Activated CD4-positive, alpha-beta T cell treated with anti-CD3 and anti-CD28 coated beads, Interleukin-2, amount 50 U/mL, for 48 hours (primary cell): ENCODE results near the gene TBX1.
"Not testable (repeated sequence)": the region's sequence is repeated elsewhere in the genome, so short reads cannot be mapped to it uniquely, and the experiment has no call there.

Source experiments
- DNase-seq, 2 experiments: peaks; one replicate each; pipeline ENCODE4 v3.0.0-alpha.2; 2020

The TBX1 gene

GRCh38 chr22:19723232-19723982 is 37.2 kb upstream of the TBX1 start, which contains the start of gene GP1BB:
Gene GP1BB, plus strand, starts transcription at chr22:19723539. Its CDS starts 31 bp downstream, at chr22:19723570.
- peak in 1 of 2 experiments; percentile 49 for DNase-seq

DNA sequence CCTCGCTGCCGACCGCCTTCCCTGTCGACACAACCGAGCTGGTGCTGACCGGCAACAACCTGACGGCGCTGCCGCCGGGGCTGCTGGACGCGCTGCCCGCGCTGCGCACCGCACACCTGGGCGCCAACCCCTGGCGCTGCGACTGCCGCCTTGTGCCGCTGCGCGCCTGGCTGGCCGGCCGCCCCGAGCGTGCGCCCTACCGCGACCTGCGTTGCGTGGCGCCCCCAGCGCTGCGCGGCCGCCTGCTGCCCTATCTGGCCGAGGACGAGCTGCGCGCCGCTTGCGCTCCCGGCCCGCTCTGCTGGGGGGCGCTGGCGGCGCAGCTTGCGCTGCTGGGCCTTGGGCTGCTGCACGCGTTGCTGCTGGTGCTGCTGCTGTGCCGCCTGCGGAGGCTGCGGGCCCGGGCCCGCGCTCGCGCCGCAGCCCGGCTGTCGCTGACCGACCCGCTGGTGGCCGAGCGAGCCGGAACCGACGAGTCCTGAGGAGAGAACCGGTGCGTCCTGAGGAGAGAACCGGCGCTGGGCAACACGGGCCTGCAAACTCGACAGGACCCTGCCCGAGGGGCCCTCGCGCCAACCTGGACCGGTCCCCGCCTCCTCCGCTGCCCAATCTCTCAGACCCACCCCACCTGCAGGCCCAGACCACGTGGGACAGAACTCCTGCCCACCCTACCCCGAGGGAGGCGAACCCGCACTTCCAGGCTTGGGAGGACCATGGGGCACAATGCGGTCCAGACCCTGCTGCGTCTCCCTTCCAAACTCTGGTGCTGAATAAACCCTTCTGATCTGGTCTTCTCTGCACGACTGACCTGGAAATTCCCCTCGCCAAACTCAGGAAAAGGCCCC is 36.4 kb upstream of the TBX1 start:
- DNase-seq: peak; percentile 39 to 52

GRCh38 chr22:19724927-19725661 is 35.5 kb upstream of the TBX1 start:
- no peak for DNase-seq

DNA sequence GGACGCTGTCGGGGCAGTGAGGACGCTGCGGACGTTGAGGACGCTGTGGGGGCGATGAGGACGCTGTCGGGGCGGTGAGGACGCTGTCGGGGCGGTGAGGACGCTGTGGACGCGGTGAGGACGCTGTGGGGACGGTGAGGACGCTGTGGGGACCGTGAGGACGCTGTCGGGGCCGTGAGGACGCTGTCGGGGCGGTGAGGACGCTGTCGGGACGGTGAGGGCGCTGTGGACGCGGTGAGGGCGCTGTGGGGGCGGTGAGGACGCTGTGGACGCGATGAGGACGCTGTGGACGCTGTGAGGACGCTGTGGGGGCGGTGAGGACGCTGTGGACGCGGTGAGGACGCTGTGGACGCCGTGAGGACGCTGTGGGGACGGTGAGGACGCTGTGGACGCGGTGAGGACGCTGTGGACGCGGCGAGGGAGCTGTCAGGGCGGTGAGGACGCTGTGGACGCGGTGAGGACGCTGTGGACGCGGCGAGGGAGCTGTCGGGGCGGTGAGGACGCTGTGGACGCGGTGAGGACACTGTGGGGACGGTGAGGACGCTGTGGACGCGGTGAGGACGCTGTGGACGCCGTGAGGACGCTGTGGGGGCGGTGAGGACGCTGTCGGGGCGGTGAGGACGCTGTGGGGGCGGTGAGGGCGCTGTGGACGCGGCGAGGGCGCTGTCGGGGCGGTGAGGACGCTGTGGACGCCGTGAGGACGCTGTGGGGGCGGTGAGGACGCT is 34.4 kb upstream of the TBX1 start:
- DNase-seq: not testable (repeated sequence)

DNA sequence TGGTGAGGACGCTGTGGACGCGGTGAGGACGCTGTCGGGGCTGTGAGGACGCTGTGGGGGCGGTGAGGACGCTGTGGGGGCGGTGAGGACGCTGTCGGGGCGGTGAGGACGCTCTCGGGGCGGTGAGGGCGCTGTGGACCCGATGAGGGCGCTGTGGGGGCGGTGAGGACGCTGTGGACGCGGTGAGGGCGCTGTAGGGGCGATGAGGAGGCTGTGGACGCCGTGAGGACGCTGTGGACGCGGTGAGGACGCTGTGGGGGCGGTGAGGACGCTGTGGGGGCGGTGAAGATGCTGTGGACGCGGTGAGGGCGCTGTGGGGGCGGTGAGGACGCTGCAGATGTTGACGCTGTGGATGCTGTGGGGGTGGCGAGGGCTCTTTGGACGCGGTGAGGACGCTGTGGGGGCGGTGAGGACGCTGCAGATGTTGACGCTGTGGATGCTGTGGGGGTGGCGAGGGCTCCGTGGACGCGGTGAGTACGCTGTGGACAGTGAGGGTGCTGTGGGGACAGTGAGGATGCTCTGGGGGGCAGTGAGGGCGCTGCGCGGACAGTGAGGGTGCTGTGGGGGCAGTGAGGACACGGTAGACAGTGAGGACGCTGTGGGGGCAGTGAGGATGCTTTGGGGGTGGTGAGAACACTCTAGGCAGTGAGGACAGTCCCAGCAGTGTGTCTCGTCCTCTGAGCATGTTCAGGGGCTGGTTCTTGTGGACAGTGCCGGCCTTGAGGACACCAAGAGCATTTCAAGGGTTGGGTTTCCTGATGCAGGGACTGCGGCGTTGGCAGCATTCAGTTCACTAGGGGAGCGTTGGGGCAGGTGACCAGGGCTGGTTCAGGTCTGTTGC is 33.0 kb upstream of the TBX1 start:
- DNase-seq: no peak

GRCh38 chr22:19728271-19728670 is 32.3 kb upstream of the TBX1 start:
- DNase-seq: no peak

GRCh38 chr22:19728836-19729235 is 31.7 kb upstream of the TBX1 start:
- DNase-seq: no peak

DNA sequence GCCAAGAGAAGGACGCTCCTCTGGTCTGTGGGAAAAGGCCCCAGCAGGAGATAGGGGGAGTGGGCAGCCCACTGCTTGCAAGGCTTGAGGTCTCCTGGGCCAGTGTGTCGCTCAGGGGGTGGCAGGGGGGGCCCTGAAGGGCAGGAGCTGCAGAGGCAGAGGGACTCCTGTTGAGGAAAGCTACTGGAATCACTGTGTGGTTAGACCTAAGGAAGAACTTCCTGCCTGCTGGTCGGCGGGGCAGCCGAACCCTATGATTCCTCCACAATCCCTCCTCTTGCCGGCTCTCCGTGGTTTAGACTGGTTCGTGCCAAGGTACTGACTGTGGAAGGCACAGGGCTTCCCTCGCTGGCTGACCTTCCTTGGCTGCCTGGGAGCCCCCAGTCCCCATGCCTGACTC is 31.1 kb upstream of the TBX1 start:
- no peak for DNase-seq

DNA sequence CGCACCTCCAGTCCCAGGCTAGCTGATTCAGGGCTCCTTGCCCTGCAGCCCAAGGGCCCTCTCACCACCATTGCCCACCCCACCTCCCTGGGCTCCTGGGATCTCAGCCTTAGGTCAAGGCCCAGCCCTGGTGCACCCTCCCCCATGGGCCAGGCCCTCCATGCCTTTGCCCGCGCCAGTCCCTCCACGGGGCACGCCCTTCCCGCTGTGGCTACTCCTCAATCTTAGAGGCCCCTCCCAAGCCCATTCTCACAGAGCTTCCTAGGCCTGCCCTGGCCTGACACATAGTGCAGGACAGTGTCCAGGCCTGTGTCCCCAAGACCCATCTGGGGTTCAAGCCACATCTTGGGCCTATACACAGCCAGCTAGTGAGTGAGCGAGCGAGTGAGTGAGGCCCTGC is 30.4 kb upstream of the TBX1 start:
- DNase-seq: peak in 1 of 2 experiments; percentile 18

GRCh38 chr22:19730655-19731360 is 29.8 kb upstream of the TBX1 start:
- DNase-seq: peak; percentile 89

DNA sequence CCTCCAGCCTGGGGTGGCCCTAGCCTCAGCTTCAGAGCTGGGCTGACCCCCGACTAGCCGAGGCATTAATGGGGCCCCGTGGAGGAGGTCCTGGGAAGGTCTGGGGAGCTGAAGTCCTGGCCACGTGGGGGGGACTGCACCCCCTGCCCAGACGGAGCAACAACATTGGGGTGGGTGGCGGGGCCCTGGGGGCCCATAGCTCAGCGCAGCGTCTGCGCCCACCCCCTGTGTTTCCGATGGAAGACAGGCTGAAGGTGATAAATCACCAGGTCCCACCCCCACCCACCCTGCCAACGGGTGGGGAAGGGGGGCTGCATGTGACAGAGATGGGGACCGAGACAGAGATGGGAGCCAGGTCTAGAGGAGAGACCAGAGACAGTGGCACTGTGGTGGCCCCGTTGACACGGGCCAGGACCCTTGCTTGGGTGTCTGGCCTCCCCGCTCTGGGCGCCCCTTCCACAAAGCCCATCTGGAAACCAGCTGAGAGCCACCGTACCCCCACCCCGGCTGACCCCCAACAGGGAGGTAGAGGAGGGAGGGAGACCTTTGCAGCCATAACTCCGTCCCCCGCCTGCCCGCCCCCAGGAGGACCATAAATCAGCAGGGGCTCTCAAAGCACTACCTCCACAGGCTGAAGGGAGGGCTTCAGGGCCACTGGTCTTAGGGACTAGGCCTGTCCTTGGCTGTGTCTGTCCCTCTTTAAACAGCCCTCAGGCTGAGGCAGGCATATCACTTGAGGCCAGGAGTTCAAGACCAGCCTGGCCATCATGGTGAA is 29.0 kb upstream of the TBX1 start:
- no peak for DNase-seq

DNA sequence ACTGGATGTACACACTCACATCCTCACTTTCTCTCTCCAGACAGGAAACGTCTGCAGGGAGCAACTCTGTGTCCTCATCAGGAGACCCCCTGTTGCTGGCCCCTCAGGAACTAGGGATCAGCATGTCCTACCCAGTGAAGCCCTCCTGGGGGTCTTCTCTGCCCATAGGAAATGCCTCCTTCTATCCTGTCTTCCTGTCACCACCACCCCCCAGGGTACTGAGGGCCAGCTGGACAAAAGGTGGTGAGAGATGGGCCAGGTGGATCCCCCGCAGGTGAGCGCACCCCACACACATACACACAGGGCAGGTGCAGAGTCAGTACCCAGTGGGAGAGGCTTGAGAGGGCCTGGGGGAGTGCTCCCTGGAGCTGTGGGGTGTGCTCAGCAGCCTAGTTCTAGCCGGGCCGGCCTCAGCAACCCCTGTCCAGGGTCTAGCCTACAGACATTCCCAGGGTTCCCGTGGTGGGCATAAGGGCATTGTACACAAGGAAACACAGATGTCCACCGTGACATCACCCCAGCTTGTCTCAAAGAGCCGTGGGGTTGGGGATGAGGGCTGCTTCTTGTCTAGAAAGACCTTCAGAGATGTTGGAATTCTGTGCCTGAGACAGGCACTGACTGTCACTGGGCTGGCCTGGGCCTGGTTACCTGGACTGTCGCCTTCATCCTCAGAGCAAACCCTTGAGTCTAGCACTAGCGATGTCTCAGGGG is 28.0 kb upstream of the TBX1 start:
- DNase-seq: no peak

DNA sequence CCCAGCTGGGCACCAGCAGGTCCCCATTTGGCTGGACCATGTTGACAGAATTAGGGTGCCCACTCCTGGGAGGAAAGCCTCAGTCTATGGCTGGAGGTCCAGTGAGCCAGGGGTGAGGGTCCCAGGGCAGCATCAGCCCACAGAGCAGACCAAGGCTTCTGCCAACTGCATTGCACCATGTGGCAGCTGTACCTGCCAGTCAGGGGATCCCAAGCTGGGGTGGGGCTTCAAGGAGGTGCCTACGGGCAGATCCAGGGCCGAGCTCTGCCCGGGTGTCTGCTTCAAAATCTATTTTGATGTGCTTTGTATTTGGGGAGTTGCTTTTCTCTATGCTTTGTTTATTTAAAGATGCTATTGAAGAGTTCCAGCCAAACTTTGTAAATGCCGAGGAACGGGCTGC is 26.8 kb upstream of the TBX1 start:
- no peak for DNase-seq

- no peak for DNase-seq
Measured at GRCh38 chr22:19734163-19734562, 26.4 kb upstream of the TBX1 start.

- no peak for DNase-seq
Measured at GRCh38 chr22:19734837-19735382, 25.7 kb upstream of the TBX1 start.

DNA sequence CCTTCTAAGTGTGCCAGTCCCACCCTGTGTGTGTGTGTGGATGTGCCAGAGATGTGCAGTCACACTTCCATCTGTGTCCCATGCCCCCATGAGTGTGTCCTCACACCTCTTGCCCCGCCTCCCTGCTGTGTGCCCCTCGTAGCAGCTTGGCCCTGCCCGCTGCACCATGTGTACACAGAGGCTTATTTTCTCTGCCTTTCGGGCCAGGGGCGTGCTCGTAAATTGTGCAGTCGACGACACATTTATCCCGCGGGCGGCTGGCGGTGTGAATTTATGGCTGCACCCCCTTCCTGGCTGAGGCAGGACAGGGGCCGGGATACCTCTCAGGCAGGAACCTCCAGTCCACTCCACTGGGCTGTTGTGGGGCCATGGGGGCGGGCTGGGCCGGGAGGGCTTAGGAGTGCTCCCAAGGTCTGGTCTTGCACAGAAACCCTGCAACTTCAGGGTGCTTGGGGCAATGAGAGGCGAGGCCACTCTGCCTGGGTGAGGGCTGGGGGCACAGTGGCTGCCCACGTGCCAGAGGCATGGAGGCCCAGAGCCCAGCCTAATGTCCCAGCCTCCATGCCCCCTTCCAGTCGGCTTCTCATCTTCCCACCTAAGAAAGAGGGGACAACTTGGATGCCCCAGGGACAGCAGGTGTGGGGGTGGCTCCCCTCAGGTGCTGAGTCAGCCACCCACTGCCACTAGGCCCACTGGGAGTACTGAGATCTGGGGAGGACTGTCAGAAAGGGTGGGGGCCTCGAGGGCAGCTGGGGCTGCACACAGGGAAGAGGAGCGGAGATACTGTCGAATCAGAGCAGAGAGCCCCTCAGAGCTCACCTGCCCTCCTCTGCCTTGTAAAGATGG is 24.7 kb upstream of the TBX1 start:
- no peak for DNase-seq

GRCh38 chr22:19737846-19738663 is 22.5 kb upstream of the TBX1 start:
- no peak for DNase-seq
